ENCODE data around the gene MRPL51. TPM values are rescaled to one million over a fixed set of nuclear protein-coding genes. Genes with fewer than 3 reads are reported as not detected.

MRPL51 gene
- total RNA-seq, 6 experiments from 2014 or later: 38.2 to 104 (median 80.2) TPM

DNA sequence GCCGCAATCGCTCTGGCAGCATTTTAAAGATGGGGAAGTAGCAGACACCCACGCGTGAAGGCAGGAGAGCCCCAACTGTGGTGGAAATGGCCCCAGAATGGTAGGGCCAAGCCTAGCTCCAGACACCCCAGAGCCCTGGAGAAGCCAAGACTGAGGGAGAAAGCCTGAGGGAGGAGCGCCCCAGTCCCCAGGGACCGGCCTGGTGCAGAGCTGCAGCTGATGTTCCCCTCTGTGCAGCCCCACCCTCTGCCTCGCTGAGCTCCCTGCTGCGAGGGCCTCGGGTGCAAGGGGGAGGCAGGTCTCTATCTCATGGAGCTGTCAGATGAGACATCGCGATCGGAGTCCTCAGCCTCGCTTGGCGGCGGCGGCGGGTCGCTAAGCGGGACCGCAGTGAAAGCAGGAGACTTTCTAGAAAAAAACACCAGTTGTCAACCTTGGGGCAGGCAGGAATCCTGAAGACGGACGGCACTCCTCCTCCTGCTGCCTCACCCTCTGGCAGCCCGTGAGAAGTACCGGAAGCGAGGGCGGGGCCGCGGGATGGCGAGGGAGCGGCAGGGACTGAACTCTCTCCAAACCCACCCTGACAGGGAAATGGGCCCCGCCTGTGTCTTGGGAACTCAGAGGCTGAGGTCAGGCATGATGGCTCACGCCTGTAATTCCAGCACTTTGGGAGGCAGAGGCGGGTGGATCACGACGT, 47.3 kb upstream of the MRPL51 start:
- Histone ChIP-seq H3K27me3 (no peaks in the 10 kb centered on the region), H3K36me3 (peaks cover 7 to 33% (median 22%) of the 10 kb centered on the region in 4 donors), H3K4me1 (peaks cover 5 to 39% (median 17%) of the 10 kb centered on the region in 4 donors), H3K27ac (peak overlapping the region in 2 of 3 donors; percentile 9 to 87), H3K9me3 (no peaks in the 10 kb centered on the region), H3K4me3 (no peak overlapping the region)
- TF ChIP-seq, protein P1, sequence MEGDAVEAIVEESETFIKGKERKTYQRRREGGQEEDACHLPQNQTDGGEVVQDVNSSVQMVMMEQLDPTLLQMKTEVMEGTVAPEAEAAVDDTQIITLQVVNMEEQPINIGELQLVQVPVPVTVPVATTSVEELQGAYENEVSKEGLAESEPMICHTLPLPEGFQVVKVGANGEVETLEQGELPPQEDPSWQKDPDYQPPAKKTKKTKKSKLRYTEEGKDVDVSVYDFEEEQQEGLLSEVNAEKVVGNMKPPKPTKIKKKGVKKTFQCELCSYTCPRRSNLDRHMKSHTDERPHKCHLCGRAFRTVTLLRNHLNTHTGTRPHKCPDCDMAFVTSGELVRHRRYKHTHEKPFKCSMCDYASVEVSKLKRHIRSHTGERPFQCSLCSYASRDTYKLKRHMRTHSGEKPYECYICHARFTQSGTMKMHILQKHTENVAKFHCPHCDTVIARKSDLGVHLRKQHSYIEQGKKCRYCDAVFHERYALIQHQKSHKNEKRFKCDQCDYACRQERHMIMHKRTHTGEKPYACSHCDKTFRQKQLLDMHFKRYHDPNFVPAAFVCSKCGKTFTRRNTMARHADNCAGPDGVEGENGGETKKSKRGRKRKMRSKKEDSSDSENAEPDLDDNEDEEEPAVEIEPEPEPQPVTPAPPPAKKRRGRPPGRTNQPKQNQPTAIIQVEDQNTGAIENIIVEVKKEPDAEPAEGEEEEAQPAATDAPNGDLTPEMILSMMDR (IDR thresholded peaks at IDR 0.05): no peak
- TF ChIP-seq POLR2A (IDR thresholded peaks at IDR 0.05): no peak
- WGBS (ENCODE audit: insufficient coverage, low coverage, low lambda C conversion rate, missing lambda C conversion rate): 76% methylated on average over 6 of the region's 35 CpGs
- DNase-seq (peak; percentile 71 to 75 (median 75)), ATAC-seq (peak; percentile 10 to 38 (median 13))
- intact Hi-C loops (cut with DNase I): loop anchor here in 1 of 2 donors (10.0 kb wide), 1 partner anchor 116 kb away; no protein-coding TSS in a partner anchor

DNA sequence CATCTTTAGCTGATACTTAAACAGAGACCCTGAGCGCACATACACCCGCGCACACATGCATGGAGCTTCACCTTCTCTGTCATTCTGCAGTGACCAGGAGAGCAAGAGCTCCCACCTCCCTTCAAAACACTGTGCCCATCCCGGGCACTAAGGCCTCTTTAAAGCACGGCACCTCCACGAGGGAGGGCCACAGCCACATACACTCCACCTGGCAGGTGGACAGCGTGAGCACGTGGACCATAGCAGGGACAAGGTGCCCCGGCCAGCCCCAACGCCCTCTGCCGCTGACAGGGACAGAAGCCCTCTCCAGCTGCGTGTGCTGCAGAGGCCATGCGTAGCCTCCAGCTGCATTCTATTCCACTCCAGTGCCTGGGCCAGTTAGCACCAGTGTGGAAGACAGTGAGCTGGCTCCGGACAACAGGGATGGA, 46.7 kb upstream of the MRPL51 start:
- 60% methylated on average over 2 of the region's 14 CpGs for WGBS (ENCODE audit: insufficient coverage, low coverage, low lambda C conversion rate, missing lambda C conversion rate)
- no peak for TF ChIP-seq POLR2A (IDR thresholded peaks at IDR 0.05)
- TF ChIP-seq, protein P1 (IDR thresholded peaks at IDR 0.05): no peak
- Histone ChIP-seq H3K4me1 (peaks cover 5 to 39% (median 17%) of the 10 kb centered on the region in 4 donors), H3K9me3 (no peaks in the 10 kb centered on the region), H3K27ac (no peak overlapping the region), H3K36me3 (peaks cover 7 to 33% (median 22%) of the 10 kb centered on the region in 4 donors), H3K4me3 (no peak overlapping the region), H3K27me3 (no peaks in the 10 kb centered on the region)
- intact Hi-C loops (cut with DNase I): loop anchor here in 1 of 2 donors (10.0 kb wide), 2 partner anchors 115 to 205 kb away; no protein-coding TSS in a partner anchor
- ATAC-seq (no peak), DNase-seq (peak in 1 of 3 donors; percentile 52)

DNA sequence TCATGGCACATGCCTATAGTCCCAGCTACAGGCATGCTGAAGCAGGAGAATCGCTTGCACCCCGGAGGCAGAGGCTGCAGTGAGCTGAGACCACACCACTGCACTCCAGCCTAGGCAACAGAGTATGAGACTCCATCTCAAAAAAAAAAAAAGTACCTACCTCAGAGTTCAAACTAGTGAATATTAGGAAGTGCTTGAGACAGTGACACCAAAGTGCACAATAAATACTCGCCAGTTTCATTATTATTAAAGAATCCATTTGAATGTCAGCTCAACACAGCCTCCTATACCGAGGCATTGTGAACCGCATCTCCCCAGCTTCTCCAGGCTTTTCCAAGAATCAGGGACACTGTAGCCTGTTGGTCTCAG, 46.2 kb upstream of the MRPL51 start:
- H3K9me3 ChIP-seq: no peaks in the 10 kb centered on the region
- ATAC-seq (no peak), DNase-seq (no peak)
- H3K36me3 ChIP-seq: peaks cover 7 to 33% (median 22%) of the 10 kb centered on the region in 4 donors
- no peak overlapping the region for H3K27ac ChIP-seq
- peaks cover 5 to 39% (median 17%) of the 10 kb centered on the region in 4 donors for H3K4me1 ChIP-seq
- H3K27me3 ChIP-seq: no peaks in the 10 kb centered on the region
- no peak for TF ChIP-seq POLR2A (IDR thresholded peaks at IDR 0.05)
- TF ChIP-seq, protein P1 (IDR thresholded peaks at IDR 0.05): no peak
- 62% methylated on average over 3 of the region's 5 CpGs for WGBS (ENCODE audit: insufficient coverage, low coverage, low lambda C conversion rate, missing lambda C conversion rate)
- intact Hi-C loops (cut with DNase I): loop anchor here in 1 of 2 donors (10.0 kb wide), 1 partner anchor 204 kb away; no protein-coding TSS in a partner anchor
- H3K4me3 ChIP-seq: no peak overlapping the region

DNA sequence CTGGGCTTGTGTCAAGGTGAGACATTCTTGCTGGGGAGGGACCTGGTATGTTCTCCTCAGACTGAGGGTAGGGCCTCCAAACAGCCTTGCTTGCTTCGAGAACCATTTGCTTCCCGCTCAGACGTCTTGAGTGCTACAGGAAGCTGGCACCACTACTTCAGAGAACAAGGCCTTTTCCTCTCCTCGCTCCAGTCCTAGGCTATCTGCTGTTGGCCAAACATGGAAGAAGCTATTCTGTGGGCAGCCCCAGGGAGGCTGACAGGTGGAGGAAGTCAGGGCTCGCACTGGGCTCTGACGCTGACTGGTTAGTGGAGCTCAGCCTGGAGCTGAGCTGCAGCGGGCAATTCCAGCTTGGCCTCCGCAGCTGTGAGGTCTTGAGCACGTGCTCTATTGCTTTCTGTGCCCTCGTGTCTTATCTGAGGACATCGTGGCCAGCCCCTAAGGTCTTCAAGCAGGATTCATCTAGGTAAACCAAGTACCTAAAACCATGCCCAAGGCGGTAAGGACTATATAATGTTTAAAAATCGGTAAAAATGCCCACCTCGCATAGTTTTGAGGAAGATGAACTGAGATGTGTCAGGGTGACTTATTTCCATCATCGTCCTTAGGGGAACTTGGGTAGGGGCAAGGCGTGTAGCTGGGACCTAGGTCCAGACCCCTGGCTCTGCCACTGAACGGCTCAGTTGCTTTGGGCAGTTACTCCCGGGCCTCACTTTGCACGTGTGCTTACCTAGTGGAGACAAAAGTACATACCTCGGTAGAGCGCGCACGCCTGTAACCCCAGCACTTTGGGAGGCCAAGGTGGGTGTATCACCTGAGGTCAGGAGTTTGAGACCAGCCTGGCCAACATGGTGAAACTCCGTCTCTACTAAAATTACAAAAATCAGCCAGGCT, 45.6 kb upstream of the MRPL51 start:
- H3K27me3 ChIP-seq: no peaks in the 10 kb centered on the region
- DNase-seq (no peak), ATAC-seq (no peak)
- intact Hi-C loops (cut with DNase I): loop anchor here in 1 of 2 donors (10.0 kb wide), 1 partner anchor 204 kb away; no protein-coding TSS in a partner anchor
- H3K9me3 ChIP-seq: no peaks in the 10 kb centered on the region
- no peak overlapping the region for H3K4me3 ChIP-seq
- peak overlapping the region in 2 of 3 donors; percentile 49 to 59 for H3K27ac ChIP-seq
- TF ChIP-seq POLR2A (IDR thresholded peaks at IDR 0.05): no peak
- TF ChIP-seq, protein P1 (IDR thresholded peaks at IDR 0.05): no peak
- H3K36me3 ChIP-seq: peaks cover 7 to 33% (median 22%) of the 10 kb centered on the region in 4 donors
- H3K4me1 ChIP-seq: peaks cover 5 to 39% (median 17%) of the 10 kb centered on the region in 4 donors
- WGBS (ENCODE audit: insufficient coverage, low coverage, low lambda C conversion rate, missing lambda C conversion rate): 56% methylated on average over 11 of the region's 24 CpGs
